ENCODE data around the gene PMS1. TPM values are rescaled to one million over a fixed set of nuclear protein-coding genes. Genes with fewer than 3 reads are reported as not detected.
"Not testable (repeated sequence)": the region's sequence is repeated elsewhere in the genome, so short reads cannot be mapped to it uniquely, and the experiment has no call there.

The PMS1 gene
- total RNA-seq (10 to 100 TPM; 29.8 to 61.0 TPM), polyA plus RNA-seq (ENCODE audit: insufficient read length in 2 of 2) (10 to 100 TPM; 28.9 to 32.1 TPM)
- long read RNA-seq, donor 1, partial matches to known transcripts: 0 of 4 reads
- long read RNA-seq, donor 1, other reads (novel, unspliced or antisense): 0 of 4 reads
- long read RNA-seq, donor 2: 0 reads
- long read RNA-seq, donor 3, partial matches to known transcripts: 0 of 1 reads
- long read RNA-seq, donor 3, other reads (novel, unspliced or antisense): 0 of 1 reads
- long read RNA-seq, donor 4, partial matches to known transcripts: 0 of 2 reads
- long read RNA-seq, donor 4, other reads (novel, unspliced or antisense): 0 of 2 reads

DNA sequence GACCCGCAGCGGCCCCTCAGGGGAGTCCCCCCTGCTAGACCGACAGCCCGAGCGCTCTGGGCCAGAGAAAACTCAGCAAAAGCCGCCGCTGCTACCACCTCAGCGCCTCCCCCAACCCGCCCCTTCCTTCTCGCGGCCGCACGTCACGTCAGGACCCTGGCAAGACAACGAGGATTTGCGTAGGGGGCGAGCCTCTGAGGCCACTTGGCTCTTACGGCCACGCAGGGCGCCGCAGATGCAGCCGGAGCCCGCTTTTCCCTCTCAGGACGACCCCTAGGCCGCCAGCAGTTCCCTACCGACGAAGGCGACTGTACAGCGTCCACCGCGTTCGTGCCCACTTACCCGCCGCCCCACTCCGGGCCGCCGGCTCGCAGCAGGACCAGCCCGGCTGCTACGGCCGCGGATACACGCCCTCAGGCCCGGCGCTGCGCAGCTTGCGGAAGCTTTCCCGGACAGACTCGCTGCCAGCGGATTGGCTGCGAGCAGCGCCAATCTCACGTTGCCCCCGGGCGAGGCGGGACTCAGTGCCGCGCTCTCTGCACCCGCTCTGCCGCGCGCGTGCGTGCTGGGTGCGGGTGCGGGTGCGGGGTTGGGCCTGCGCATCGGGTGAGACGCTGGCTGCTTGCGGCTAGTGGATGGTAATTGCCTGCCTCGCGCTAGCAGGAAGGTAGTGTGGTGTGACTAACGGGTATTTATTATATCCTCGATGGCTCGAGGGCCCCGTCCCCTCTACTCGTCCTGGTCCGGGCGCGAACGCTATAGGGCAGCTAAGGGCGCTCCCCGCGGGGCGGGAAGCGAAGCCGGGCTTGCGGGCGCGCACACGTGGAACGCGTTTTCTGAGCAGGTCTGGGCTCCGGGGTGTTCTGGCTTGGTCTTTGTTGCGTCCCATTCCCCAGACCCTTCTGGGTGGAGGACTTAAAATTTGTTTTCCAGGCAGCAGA, at the start of gene PMS1, which contains the start of gene ORMDL1:
Gene PMS1 (plus strand): TSS at position 524 of the 941 bp plus-strand sequence. CDS start 7,360 bp downstream, outside the sequence.
Gene ORMDL1 (minus strand): TSS at position 413 of the 941 bp plus-strand sequence. CDS start 1,744 bp downstream, outside the sequence.
- under 1% methylated on average over 94 of the region's 96 CpGs for WGBS (ENCODE audit: insufficient coverage)
- Histone ChIP-seq H3K4me3 (ENCODE audit: low read depth, low read length) (peak within 1 kb of the TSS; percentile 86), H3K9me3 (ENCODE audit: control insufficient read depth, insufficient read depth, low read length) (no peaks in the 10 kb centered on the region), H3K36me3 (ENCODE audit: control insufficient read depth, insufficient read depth, low read length) (peaks cover 8% of the 10 kb centered on the region), H3K4me1 (ENCODE audit: control insufficient read depth, insufficient read depth, low read length) (no peaks in the 10 kb centered on the region), H3K27me3 (ENCODE audit: control insufficient read depth, insufficient read depth, low read length) (no peaks in the 10 kb centered on the region), H3K27ac (ENCODE audit: low read depth, low read length) (peak within 1 kb of the TSS; percentile 97)
- DNase-seq (ENCODE audit: low read depth in 4 of 6, low spot score in 6 of 6): peak; percentile 88 to 99 (median 93)

DNA sequence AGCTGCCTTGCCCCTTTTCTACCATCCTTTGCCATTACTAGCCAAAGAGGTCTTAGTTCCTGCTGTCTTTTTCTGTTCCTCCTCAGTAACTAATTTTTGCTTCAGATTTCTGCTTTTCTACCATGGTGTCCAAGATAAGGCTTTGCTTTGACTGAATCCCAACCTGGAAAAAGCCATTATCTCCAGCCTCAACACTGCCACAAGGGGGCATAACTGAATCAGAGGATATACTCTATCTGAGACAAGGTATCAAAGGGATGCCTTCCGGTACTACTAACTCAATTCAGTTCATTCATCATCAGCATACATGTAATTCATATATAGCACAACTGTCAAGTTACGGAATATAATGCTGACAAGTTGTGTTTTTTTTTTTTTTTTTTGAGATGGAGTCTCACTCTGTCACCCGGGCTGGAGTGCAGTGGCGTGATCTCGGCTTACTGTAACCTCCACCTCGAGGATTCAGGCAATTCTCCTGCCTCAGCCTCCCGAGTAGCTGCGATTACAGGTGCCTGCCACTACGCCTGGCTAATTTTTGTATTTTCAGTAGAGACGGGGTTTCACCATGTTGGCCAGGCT, 33.1 kb upstream of the PMS1 start:
- Histone ChIP-seq H3K27me3 (ENCODE audit: control insufficient read depth, insufficient read depth, low read length) (no peaks in the 10 kb centered on the region), H3K27ac (ENCODE audit: low read depth, low read length) (no peak overlapping the region), H3K9me3 (ENCODE audit: control insufficient read depth, insufficient read depth, low read length) (no peaks in the 10 kb centered on the region), H3K36me3 (ENCODE audit: control insufficient read depth, insufficient read depth, low read length) (peaks cover 28% of the 10 kb centered on the region), H3K4me1 (ENCODE audit: control insufficient read depth, insufficient read depth, low read length) (no peaks in the 10 kb centered on the region), H3K4me3 (ENCODE audit: low read depth, low read length) (no peak overlapping the region)
- peak in 3 of 6 donors; percentile 2 to 25 (median 14) for DNase-seq (ENCODE audit: low read depth in 4 of 6, low spot score in 6 of 6)
- 77% methylated on average over 5 of the region's 10 CpGs for WGBS (ENCODE audit: insufficient coverage)

DNA sequence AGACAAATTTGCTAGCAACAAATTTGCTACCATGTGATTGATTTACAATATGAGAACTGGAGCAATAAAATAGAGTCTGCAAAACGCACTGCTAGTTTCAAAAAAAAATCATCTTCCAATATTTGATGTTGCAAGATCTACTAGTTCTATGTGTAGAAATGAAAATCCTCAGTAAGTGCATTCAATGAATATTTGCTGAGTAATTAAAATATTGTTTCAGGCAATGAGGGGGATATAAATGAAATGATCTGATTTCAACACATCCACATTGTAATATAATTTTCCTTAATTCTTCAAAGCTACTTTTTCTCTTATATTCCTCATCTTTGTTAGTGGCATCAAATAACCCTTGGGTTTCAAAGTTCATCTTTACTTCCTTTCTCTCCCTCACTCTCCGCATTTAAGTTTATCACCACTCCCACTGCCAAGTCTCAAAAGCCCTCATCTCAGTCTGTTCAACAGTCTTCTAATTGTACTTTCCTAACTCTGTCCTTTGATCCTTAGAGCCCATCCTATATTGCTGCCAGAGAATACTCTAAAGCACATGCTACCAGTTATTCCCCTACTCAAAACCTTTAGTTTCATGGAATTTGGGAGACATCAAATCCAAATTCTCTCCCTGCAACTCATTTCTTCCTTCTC, 27.8 kb upstream of the PMS1 start:
- peaks cover 11% of the 10 kb centered on the region for H3K36me3 ChIP-seq (ENCODE audit: control insufficient read depth, insufficient read depth, low read length)
- H3K4me3 ChIP-seq (ENCODE audit: low read depth, low read length): no peak overlapping the region
- DNase-seq (ENCODE audit: low read depth in 4 of 6, low spot score in 6 of 6): no peak
- no peaks in the 10 kb centered on the region for H3K4me1 ChIP-seq (ENCODE audit: control insufficient read depth, insufficient read depth, low read length)
- H3K27me3 ChIP-seq (ENCODE audit: control insufficient read depth, insufficient read depth, low read length): no peaks in the 10 kb centered on the region
- 73% methylated on average over 1 of the region's 2 CpGs for WGBS (ENCODE audit: insufficient coverage)
- no peaks in the 10 kb centered on the region for H3K9me3 ChIP-seq (ENCODE audit: control insufficient read depth, insufficient read depth, low read length)
- no peak overlapping the region for H3K27ac ChIP-seq (ENCODE audit: low read depth, low read length)

DNA sequence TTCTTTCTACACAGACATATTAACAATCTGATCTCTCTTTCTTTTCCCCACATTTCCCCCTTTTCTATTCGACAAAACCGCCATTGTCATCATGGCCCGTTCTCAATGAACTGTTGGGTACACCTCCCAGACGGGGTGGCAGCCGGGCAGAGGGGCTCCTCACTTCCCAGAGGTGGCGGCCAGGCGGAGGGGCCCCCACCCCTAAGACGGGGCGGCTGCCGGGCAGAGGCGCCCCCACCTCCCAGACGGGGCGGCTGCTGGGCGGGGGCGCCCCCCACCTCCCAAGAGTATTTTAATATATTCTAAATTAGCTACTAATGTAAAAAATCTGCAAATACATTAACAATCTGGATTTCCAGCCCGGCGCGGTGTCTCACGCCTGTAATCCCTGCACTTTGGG, 24.1 kb upstream of the PMS1 start:
- not testable (repeated sequence) for H3K9me3 ChIP-seq (ENCODE audit: control insufficient read depth, insufficient read depth, low read length); H3K27me3 ChIP-seq (ENCODE audit: control insufficient read depth, insufficient read depth, low read length); DNase-seq (ENCODE audit: low read depth in 4 of 6, low spot score in 6 of 6); H3K36me3 ChIP-seq (ENCODE audit: control insufficient read depth, insufficient read depth, low read length); H3K27ac ChIP-seq (ENCODE audit: low read depth, low read length); H3K4me1 ChIP-seq (ENCODE audit: control insufficient read depth, insufficient read depth, low read length); H3K4me3 ChIP-seq (ENCODE audit: low read depth, low read length)
- 97% methylated on average over 6 of the region's 19 CpGs for WGBS (ENCODE audit: insufficient coverage)

DNA sequence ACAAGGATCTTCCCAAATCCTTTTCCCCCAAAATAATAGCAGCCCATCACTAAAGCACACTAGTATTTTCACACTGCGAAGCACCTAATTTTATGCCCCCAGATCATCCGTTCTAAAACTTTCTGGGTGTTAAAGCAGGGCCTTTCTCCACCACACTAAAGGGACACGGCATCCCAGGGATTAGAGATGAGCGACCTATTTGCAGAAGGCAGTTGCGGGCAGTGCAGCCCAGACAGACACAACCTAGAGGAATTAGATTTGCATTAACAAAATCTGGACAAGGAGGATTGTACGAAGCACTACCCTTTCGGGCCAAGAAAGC, 22.1 kb upstream of the PMS1 start:
- H3K27ac ChIP-seq (ENCODE audit: low read depth, low read length): peak overlapping the region; percentile 92
- no peak for DNase-seq (ENCODE audit: low read depth in 4 of 6, low spot score in 6 of 6)
- no peaks in the 10 kb centered on the region for H3K4me1 ChIP-seq (ENCODE audit: control insufficient read depth, insufficient read depth, low read length)
- H3K27me3 ChIP-seq (ENCODE audit: control insufficient read depth, insufficient read depth, low read length): no peaks in the 10 kb centered on the region
- H3K36me3 ChIP-seq (ENCODE audit: control insufficient read depth, insufficient read depth, low read length): peaks cover 7% of the 10 kb centered on the region
- 0% methylated on average over 7 of the region's 7 CpGs for WGBS (ENCODE audit: insufficient coverage)
- H3K9me3 ChIP-seq (ENCODE audit: control insufficient read depth, insufficient read depth, low read length): no peaks in the 10 kb centered on the region
- H3K4me3 ChIP-seq (ENCODE audit: low read depth, low read length): peak overlapping the region; percentile 91

DNA sequence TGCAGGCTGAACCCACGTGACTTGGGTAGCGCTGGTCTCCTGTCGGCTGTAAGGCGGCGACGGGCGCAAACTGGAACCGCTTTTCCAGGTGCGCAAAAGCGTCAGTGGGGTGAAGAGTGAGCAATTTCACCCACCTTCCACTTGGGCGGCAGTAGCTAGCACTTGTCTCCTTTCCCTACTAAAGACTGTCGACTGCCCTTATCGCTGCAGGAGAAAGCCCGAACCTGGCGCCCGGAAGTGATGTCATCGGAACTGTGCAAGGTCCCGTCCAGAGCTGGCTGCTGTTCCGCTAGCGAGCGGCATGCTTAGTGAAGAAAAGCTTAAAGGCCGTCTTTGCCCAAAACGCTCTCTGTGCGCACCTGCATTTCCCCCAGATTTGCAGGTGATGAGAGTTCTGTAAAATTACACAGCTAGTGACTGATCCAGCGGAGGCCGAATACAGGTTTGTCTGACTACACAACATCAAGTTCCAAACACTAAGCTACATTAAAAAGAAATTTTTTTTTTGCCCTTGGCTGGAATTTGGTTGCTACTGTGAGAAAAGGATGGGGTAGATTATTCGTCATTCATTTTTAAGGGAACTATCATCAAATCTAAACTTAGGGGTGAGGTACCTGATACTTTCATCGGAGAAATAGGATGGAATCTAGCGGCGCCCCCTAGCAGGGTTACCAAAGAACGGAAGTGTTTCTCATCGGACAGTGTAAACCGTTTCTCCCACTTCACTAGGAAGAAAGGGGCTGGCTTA, 21.5 kb upstream of the PMS1 start, which contains the start of gene OSGEPL1:
Gene OSGEPL1 (minus strand): TSS at position 242 of the 748 bp plus-strand sequence. CDS start 1,152 bp downstream, outside the sequence.
- peak; percentile 92 to 99 (median 96) for DNase-seq (ENCODE audit: low read depth in 4 of 6, low spot score in 6 of 6)
- 0% methylated on average over 24 of the region's 33 CpGs for WGBS (ENCODE audit: insufficient coverage)

DNA sequence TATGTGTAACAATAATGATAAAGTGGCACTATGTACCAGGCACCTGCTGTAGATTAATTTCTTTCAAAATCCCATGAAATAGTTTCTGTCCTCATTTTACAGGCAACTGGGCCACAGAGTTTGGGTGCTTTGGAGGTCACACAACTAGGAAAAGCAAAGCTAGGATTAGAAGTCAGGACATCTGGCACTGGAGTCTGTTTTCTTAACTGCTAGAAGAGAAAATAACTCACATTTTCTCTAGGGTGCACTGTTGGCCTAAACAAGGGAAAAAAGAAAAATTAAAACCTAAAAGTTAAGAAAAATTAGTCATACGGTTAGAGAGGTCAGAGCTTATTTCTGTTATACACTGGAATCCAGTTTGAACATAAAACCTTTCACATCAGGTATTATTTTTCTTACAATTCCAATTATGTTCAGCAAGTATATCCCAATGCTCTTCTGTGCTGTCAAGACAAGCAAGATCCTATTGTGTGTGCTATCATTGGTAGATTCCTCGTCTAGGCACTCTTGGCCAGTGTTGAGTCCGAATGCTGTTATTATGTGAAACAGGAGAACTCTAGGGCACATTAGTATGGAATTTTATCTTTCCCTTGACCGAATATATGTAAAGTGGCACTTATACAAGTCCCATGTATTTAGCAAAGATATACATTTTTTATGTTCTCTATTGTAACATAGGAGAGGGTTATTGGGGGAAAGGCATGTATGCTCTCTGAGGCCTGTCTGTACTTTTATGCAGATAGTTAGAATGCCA, 20.2 kb upstream of the PMS1 start:
- WGBS (ENCODE audit: insufficient coverage): no CpG with 5 or more reads among the region's 4 CpGs
- H3K27me3 ChIP-seq (ENCODE audit: control insufficient read depth, insufficient read depth, low read length): no peaks in the 10 kb centered on the region
- H3K9me3 ChIP-seq (ENCODE audit: control insufficient read depth, insufficient read depth, low read length): no peaks in the 10 kb centered on the region
- no peaks in the 10 kb centered on the region for H3K4me1 ChIP-seq (ENCODE audit: control insufficient read depth, insufficient read depth, low read length)
- H3K4me3 ChIP-seq (ENCODE audit: low read depth, low read length): peak overlapping the region; percentile 91
- peak in 2 of 6 donors; percentile 4 to 10 for DNase-seq (ENCODE audit: low read depth in 4 of 6, low spot score in 6 of 6)
- H3K27ac ChIP-seq (ENCODE audit: low read depth, low read length): no peak overlapping the region
- H3K36me3 ChIP-seq (ENCODE audit: control insufficient read depth, insufficient read depth, low read length): peaks cover 5% of the 10 kb centered on the region

More for the DNA sequence above, 21.5 kb upstream of the PMS1 start, which contains the start of gene OSGEPL1:
- no peaks in the 10 kb centered on the region for H3K9me3 ChIP-seq (ENCODE audit: control insufficient read depth, insufficient read depth, low read length)
- H3K4me3 ChIP-seq (ENCODE audit: low read depth, low read length): peak within 1 kb of the TSS; percentile 91
- no peaks in the 10 kb centered on the region for H3K4me1 ChIP-seq (ENCODE audit: control insufficient read depth, insufficient read depth, low read length)
- H3K36me3 ChIP-seq (ENCODE audit: control insufficient read depth, insufficient read depth, low read length): peaks cover 7% of the 10 kb centered on the region
- H3K27me3 ChIP-seq (ENCODE audit: control insufficient read depth, insufficient read depth, low read length): no peaks in the 10 kb centered on the region
- H3K27ac ChIP-seq (ENCODE audit: low read depth, low read length): peak within 1 kb of the TSS; percentile 92

DNA sequence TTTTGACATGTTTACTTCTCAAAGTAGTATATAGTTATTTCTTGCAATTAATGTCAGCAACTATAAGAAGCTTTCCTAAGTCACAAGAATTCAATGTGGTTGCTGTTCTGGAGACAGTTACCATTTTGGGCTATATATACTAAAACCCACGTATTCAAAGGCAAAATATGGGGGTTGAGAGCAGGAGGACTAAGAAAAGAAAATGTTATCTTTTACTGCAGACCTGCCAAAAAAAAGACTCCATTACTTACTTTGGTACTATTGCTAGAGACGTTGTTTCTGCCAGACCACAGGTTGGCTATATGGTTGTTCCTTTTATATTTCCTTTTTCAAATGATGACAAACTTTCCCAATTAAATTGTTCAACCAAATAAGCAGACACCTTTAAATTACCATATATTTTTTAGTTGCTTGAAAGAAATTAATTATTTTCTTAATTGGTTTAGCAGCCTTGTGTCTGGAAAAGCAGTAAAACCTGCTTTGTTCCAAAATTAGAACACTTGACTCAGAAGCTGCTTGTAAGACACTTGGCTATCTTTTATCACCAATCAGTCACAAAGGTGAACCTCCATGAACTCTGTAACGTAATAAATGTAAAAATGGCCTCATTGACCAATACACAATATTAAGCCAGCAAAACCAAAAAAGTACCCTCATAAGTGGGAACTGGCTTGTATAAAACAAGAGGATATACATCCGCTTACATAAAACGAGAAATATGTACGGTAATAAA, 13.5 kb upstream of the PMS1 start:
- Histone ChIP-seq H3K36me3 (ENCODE audit: control insufficient read depth, insufficient read depth, low read length) (peaks cover 5% of the 10 kb centered on the region), H3K9me3 (ENCODE audit: control insufficient read depth, insufficient read depth, low read length) (no peaks in the 10 kb centered on the region), H3K27ac (ENCODE audit: low read depth, low read length) (no peak overlapping the region), H3K27me3 (ENCODE audit: control insufficient read depth, insufficient read depth, low read length) (no peaks in the 10 kb centered on the region), H3K4me3 (ENCODE audit: low read depth, low read length) (no peak overlapping the region), H3K4me1 (ENCODE audit: control insufficient read depth, insufficient read depth, low read length) (no peaks in the 10 kb centered on the region)
- WGBS (ENCODE audit: insufficient coverage): no CpG with 5 or more reads among the region's 6 CpGs
- DNase-seq (ENCODE audit: low read depth in 4 of 6, low spot score in 6 of 6): no peak

Data from spinal cord (tissue), 10 donors.